MCF 10A (cell line): ENCODE results near the gene KAT6B. TPM values are rescaled to one million over a fixed set of nuclear protein-coding genes. Genes with fewer than 3 reads are reported as not detected.

Source experiments
- BruUV-seq: library from RNA; stranded (reverse); fragments of 400-500 nt; replicated peaks from 2 replicates; lab custom pipeline; 2021; lab: Mats Ljungman, UMichigan
- CTCF ChIA-PET: fragments of 300-600 bp; sonication (Branson Sonifier 250); formaldehyde crosslinking; extraction: SDS; loops from one replicate; lab custom pipeline; 2021; ENCODE audit warnings: antibody characterized with exemption, inconsistent platforms; lab: Yijun Ruan, JAX
- POLR2A ChIA-PET: fragments of 300-600, 350-650 bp; sonication (Branson Sonifier 250); formaldehyde crosslinking; extraction: SDS; loops from one replicate; lab custom pipeline; 2020; ENCODE audit warnings: antibody characterized with exemption, inconsistent platforms; lab: Yijun Ruan, JAX
- DNase-seq: peaks from one replicate; pipeline ENCODE4 v3.0.0-alpha.2; 2018; ENCODE audit not compliant: unreplicated experiment
- H3K27ac Mint-ChIP-seq: one replicate; pipeline ENCODE4 v1.8.0; 2022; ENCODE audit warnings: mild to moderate bottlenecking, low read depth, mixed read lengths; ENCODE audit not compliant: unreplicated experiment
- H3K27me3 Mint-ChIP-seq: one replicate; pipeline ENCODE4 v1.8.0; 2022; ENCODE audit warnings: mixed read lengths; ENCODE audit not compliant: insufficient read depth, unreplicated experiment
- H3K36me3 Mint-ChIP-seq: one replicate; pipeline ENCODE4 v1.8.0; 2022; ENCODE audit warnings: mild to moderate bottlenecking, moderate library complexity, mixed read lengths; ENCODE audit not compliant: insufficient read depth, unreplicated experiment
- H3K4me1 Mint-ChIP-seq: one replicate; pipeline ENCODE4 v1.8.0; 2022; ENCODE audit warnings: mixed read lengths; ENCODE audit not compliant: insufficient read depth, unreplicated experiment
- H3K4me3 Mint-ChIP-seq: one replicate; pipeline ENCODE4 v1.8.0; 2022; ENCODE audit warnings: mild to moderate bottlenecking, moderate library complexity, mixed read lengths; ENCODE audit not compliant: unreplicated experiment
- H3K9me3 Mint-ChIP-seq: one replicate; pipeline ENCODE4 v1.8.0; 2022; ENCODE audit warnings: mixed read lengths; ENCODE audit not compliant: unreplicated experiment
- intact Hi-C: fragments of 100-400 bp; cut with micrococcal nuclease; formaldehyde crosslinking; loops from 2 replicates; pipeline ENCODE4 v1.14.1; 2022
- total RNA-seq: library from RNA; stranded (reverse); gene quantifications from 2 replicates; pipeline ENCODE4 v1.2.3, GENCODE V29; 2022
- TF ChIP-seq, protein P1 (sequence below): fragments of 200-600 bp; IDR thresholded peaks from one replicate; pipeline ENCODE4 v1.8.0; 2022; ENCODE audit warnings: antibody characterized with exemption, mild to moderate bottlenecking; ENCODE audit not compliant: unreplicated experiment

Gene KAT6B
- total RNA-seq, 1 experiment from 2014 or later, result 18.3 TPM

DNA sequence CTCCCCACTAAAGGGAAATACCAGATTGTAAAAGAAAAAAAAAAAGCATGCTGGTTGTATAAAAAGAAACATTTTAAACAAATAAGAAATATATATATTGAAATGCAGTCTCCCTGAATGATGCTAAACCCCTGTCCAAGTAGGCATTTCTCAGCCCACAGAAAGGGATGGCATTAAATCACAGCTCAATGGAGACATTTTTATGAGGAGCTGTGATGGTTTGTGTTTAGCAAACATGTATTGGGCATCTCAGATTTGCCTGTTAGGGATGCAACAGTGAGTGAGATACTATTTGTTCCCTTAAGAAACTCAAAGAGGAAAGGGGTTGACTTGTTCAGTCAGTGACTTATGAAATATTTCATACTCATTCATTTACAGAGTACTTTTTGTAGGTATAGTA is 51.5 kb downstream of the KAT6B start:
- no peak overlapping the region for H3K27ac Mint-ChIP-seq
- POLR2A ChIA-PET, result interaction anchor here (0.7 to 1.2 kb wide), 2 partner anchors 8 to 175 kb away, joined by 3 read pairs; no protein-coding TSS in a partner anchor
- DNase-seq, result no peak
- no peak overlapping the region for H3K4me3 Mint-ChIP-seq
- intact Hi-C loops, result no loop called here
- BruUV-seq, result no TSS peak
- CTCF ChIA-PET, result no interaction called here
- no peaks in the 10 kb centered on the region for H3K27me3 Mint-ChIP-seq
- H3K4me1 Mint-ChIP-seq, result peaks cover 15% of the 10 kb centered on the region
- no peaks in the 10 kb centered on the region for H3K9me3 Mint-ChIP-seq
- H3K36me3 Mint-ChIP-seq, result peaks cover 7% of the 10 kb centered on the region
- TF ChIP-seq, protein P1, sequence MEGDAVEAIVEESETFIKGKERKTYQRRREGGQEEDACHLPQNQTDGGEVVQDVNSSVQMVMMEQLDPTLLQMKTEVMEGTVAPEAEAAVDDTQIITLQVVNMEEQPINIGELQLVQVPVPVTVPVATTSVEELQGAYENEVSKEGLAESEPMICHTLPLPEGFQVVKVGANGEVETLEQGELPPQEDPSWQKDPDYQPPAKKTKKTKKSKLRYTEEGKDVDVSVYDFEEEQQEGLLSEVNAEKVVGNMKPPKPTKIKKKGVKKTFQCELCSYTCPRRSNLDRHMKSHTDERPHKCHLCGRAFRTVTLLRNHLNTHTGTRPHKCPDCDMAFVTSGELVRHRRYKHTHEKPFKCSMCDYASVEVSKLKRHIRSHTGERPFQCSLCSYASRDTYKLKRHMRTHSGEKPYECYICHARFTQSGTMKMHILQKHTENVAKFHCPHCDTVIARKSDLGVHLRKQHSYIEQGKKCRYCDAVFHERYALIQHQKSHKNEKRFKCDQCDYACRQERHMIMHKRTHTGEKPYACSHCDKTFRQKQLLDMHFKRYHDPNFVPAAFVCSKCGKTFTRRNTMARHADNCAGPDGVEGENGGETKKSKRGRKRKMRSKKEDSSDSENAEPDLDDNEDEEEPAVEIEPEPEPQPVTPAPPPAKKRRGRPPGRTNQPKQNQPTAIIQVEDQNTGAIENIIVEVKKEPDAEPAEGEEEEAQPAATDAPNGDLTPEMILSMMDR, result no peak

DNA sequence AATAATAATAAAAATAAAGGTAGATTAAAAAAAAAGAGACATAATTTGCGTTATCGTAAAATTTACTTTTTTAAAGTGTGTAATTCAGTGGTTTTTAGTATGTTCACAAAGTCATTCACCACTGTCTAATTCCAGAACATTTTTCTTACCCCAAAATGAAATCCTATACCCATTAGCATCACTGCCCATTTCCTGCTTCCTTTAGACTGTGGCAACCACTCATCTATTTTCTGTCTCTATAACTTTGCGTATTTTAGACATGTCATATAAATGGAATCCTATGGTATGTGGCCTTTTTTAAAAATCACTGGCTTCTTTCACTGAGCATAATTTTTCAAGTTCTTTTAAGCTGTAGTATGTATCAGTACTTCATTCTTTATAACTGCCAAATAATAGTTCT is 53.6 kb downstream of the KAT6B start:
- CTCF ChIA-PET, result interaction anchor here (0.6 kb wide), 2 partner anchors 18 to 31 kb away, joined by 3 to 4 read pairs; no protein-coding TSS in a partner anchor
- TF ChIP-seq, protein P1, result no peak
- H3K36me3 Mint-ChIP-seq, result no peaks in the 10 kb centered on the region
- H3K27me3 Mint-ChIP-seq, result no peaks in the 10 kb centered on the region
- BruUV-seq, result no TSS peak
- POLR2A ChIA-PET, result no interaction called here
- H3K9me3 Mint-ChIP-seq, result no peaks in the 10 kb centered on the region
- peaks cover 12% of the 10 kb centered on the region for H3K4me1 Mint-ChIP-seq
- H3K4me3 Mint-ChIP-seq, result no peak overlapping the region
- intact Hi-C loops, result loop anchor here (10.0 kb wide), 2 partner anchors 115 to 225 kb away; a partner anchor contains a TSS
- no peak overlapping the region for H3K27ac Mint-ChIP-seq
- no peak for DNase-seq

DNA sequence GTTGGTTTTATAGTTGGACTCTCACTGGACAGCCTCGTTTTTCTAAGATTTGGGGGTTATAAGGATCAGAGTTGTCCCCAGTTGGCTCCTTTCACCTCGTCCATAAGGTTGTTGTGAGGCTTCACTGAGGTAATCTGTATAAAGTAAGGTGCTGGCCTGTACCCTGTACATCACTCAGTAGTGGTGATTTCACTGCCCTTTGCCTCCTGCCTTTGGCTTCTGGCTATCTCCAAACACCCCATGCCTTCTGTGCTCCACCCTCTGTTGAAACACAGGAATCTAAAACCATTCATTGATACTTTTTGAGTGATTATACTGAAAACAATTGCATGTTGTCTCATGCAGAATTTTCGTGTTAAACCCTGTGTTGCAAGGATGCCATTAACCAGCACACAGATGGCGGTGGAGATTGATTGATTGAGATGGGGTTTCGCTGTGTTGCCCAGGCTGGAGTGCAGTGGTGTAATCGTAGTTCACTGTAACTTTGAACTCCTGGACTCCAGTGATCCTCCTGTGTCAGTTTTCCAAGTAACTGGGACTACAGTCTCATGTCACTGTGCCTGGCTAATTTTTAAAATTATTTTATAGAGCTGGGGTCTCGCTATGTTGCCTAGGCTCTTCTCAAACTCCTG is 55.0 kb downstream of the KAT6B start:
- DNase-seq, result no peak
- intact Hi-C loops, result loop anchor here (10.0 kb wide), 2 partner anchors 113 to 223 kb away; a partner anchor contains a TSS
- H3K27ac Mint-ChIP-seq, result no peak overlapping the region
- ChIA-PET CTCF (no interaction called here), POLR2A (no interaction called here)
- BruUV-seq, result no TSS peak
- H3K36me3 Mint-ChIP-seq, result no peaks in the 10 kb centered on the region
- no peaks in the 10 kb centered on the region for H3K9me3 Mint-ChIP-seq
- TF ChIP-seq, protein P1, result no peak
- no peaks in the 10 kb centered on the region for H3K27me3 Mint-ChIP-seq
- peaks cover 12% of the 10 kb centered on the region for H3K4me1 Mint-ChIP-seq
- no peak overlapping the region for H3K4me3 Mint-ChIP-seq

DNA sequence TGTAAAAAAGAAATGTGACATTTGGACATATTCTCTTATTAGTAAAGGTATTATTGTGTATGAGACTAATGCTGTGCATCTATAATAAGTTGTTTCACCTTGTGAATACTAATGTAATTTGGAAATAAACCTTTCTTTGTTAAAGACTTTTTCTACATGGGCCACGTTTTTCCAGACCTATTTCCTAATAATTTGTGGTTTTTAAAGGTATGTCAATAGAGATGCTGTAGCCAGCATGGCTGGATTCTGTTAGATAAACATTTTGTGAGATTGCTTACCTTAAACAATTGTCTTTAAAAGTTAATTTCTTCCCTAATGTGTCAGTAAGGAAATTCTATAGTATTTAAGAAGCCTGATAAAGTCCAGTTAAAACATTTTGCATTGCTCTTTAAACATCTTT is 56.0 kb downstream of the KAT6B start:
- BruUV-seq, result no TSS peak
- POLR2A ChIA-PET, result no interaction called here
- Mint-ChIP-seq H3K27ac (peak overlapping the region; percentile 4), H3K4me1 (peaks cover 12% of the 10 kb centered on the region), H3K4me3 (no peak overlapping the region), H3K27me3 (no peaks in the 10 kb centered on the region), H3K36me3 (no peaks in the 10 kb centered on the region), H3K9me3 (no peaks in the 10 kb centered on the region)
- no peak for DNase-seq
- CTCF ChIA-PET, result no interaction called here
- intact Hi-C loops, result loop anchor here (10.0 kb wide), 2 partner anchors 112 to 222 kb away; a partner anchor contains a TSS
- TF ChIP-seq, protein P1, result no peak
